Measurements from ENCODE around the gene OR7G1. TPM values are rescaled to one million over a fixed set of nuclear protein-coding genes. Genes with fewer than 3 reads are reported as not detected.

Gene OR7G1
- total RNA-seq, 1 experiment from 2014 or later = not detected

DNA sequence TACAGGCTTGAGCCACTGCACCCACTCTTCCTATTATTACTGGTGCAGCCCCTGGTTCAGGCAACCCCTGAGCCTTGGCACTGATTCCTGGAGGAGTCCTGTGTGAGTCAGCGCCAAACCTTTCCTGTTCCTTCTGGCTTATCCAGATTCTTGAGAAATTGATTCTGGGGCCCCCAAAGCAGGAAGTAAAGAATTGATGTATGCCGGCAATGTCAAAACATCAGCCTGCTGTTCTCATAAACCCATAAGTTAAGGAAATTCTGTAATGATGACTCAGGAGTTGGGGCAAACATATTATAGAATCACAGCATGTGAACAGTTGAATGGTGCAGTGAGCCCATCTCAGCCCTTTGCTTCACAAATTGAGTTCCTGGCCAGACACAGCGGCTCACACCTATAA lies 12.6 kb upstream of the OR7G1 start:
- intact Hi-C loops (cut with micrococcal nuclease) = no loop called here
- Mint-ChIP-seq H3K9me3 (ENCODE audit: unreplicated experiment) (peaks cover 24% of the 10 kb centered on the region), H3K36me3 (ENCODE audit: insufficient read depth, unreplicated experiment) (no peaks in the 10 kb centered on the region), H3K4me3 (ENCODE audit: unreplicated experiment) (no peak overlapping the region), H3K27me3 (ENCODE audit: insufficient read depth, unreplicated experiment) (no peaks in the 10 kb centered on the region), H3K27ac (ENCODE audit: low read depth, unreplicated experiment) (no peak overlapping the region), H3K4me1 (ENCODE audit: insufficient read depth, unreplicated experiment) (no peaks in the 10 kb centered on the region)
- BruUV-seq (replicated peaks) = no TSS peak
- POLR2A ChIA-PET = no interaction called here
- CTCF ChIA-PET = no interaction called here
- TF ChIP-seq, protein P1, sequence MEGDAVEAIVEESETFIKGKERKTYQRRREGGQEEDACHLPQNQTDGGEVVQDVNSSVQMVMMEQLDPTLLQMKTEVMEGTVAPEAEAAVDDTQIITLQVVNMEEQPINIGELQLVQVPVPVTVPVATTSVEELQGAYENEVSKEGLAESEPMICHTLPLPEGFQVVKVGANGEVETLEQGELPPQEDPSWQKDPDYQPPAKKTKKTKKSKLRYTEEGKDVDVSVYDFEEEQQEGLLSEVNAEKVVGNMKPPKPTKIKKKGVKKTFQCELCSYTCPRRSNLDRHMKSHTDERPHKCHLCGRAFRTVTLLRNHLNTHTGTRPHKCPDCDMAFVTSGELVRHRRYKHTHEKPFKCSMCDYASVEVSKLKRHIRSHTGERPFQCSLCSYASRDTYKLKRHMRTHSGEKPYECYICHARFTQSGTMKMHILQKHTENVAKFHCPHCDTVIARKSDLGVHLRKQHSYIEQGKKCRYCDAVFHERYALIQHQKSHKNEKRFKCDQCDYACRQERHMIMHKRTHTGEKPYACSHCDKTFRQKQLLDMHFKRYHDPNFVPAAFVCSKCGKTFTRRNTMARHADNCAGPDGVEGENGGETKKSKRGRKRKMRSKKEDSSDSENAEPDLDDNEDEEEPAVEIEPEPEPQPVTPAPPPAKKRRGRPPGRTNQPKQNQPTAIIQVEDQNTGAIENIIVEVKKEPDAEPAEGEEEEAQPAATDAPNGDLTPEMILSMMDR (IDR thresholded peaks at IDR 0.05; ENCODE audit: unreplicated experiment) = no peak
- DNase-seq (ENCODE audit: unreplicated experiment) = peak; percentile 52

DNA sequence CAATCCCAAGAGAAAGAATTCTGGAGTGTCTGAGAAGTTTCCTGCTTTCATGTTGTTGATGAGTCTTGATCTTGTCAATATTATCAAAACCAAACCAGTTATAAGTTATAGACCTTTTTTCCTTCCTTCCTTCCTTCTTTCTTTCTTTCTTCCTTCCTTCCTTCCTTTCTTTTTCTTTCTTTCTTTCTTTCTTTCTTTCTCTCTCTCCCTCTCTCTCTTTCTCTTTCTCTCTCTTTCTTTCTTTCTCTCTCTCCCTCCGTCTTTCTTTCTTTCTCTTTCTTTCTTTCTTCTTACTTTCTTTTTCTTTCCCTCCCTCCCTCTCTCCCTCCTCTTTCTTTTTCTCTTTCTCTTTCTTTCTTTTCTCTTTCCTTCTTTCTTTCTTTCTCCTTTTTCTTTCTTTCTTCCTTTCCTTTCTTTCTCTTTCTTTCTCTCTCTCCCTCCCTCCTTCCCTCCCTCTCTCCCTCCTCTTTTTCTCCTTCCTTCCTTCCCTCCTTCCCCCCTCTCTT lies 11.4 kb upstream of the OR7G1 start, which contains the start of gene OR7G3:
Gene OR7G3, minus strand, starts transcription at position 51 of the 506 bp plus-strand sequence. Its CDS starts 0 bp downstream, at position 51.
- Mint-ChIP-seq H3K4me1 (ENCODE audit: insufficient read depth, unreplicated experiment) (no peaks in the 10 kb centered on the region), H3K4me3 (ENCODE audit: unreplicated experiment) (no peak within 1 kb of the TSS), H3K36me3 (ENCODE audit: insufficient read depth, unreplicated experiment) (no peaks in the 10 kb centered on the region), H3K27me3 (ENCODE audit: insufficient read depth, unreplicated experiment) (no peaks in the 10 kb centered on the region), H3K27ac (ENCODE audit: low read depth, unreplicated experiment) (no peak within 1 kb of the TSS), H3K9me3 (ENCODE audit: unreplicated experiment) (peaks cover 30% of the 10 kb centered on the region)
- no peak for DNase-seq (ENCODE audit: unreplicated experiment)
- intact Hi-C loops (cut with micrococcal nuclease) = no loop called here
- POLR2A ChIA-PET = interaction anchor here (0.7 kb wide), 1 partner anchor 905 kb away, joined by 5 read pairs; no protein-coding TSS in a partner anchor
- TF ChIP-seq, protein P1 (IDR thresholded peaks at IDR 0.05; ENCODE audit: unreplicated experiment) = no peak
- BruUV-seq (replicated peaks) = no TSS peak
- CTCF ChIA-PET = no interaction called here

DNA sequence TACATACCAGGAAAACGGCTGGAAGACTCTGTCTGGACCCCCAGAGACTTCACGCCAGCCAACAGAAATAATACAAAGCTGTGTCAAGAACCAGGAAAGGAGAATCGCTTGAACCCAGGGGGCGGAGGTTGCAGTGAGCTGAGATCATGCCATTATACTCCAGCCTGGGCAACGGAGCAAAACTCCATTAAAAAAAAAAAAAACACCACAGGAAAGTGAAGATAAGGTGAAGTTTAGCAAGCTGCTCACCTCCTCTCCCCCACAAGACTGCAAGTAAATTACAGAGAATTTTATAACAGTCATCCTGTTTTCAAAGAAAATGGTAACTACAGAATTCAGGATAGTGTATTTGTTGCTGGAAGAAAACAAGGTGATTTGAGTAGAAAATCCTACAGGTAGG lies 984 bp upstream of the OR7G1 start:
- no peak for DNase-seq (ENCODE audit: unreplicated experiment)
- H3K27ac Mint-ChIP-seq (ENCODE audit: low read depth, unreplicated experiment) = no peak overlapping the region
- no peaks in the 10 kb centered on the region for H3K27me3 Mint-ChIP-seq (ENCODE audit: insufficient read depth, unreplicated experiment)
- TF ChIP-seq, protein P1 (IDR thresholded peaks at IDR 0.05; ENCODE audit: unreplicated experiment) = no peak
- intact Hi-C loops (cut with micrococcal nuclease) = no loop called here
- peaks cover 8% of the 10 kb centered on the region for H3K9me3 Mint-ChIP-seq (ENCODE audit: unreplicated experiment)
- CTCF ChIA-PET = interaction anchor here (0.6 kb wide), 2 partner anchors 209 to 530 kb away, joined by 3 to 8 read pairs; no protein-coding TSS in a partner anchor
- POLR2A ChIA-PET = no interaction called here
- no peak overlapping the region for H3K4me3 Mint-ChIP-seq (ENCODE audit: unreplicated experiment)
- no peaks in the 10 kb centered on the region for H3K4me1 Mint-ChIP-seq (ENCODE audit: insufficient read depth, unreplicated experiment)
- H3K36me3 Mint-ChIP-seq (ENCODE audit: insufficient read depth, unreplicated experiment) = no peaks in the 10 kb centered on the region
- no TSS peak for BruUV-seq (replicated peaks)

DNA sequence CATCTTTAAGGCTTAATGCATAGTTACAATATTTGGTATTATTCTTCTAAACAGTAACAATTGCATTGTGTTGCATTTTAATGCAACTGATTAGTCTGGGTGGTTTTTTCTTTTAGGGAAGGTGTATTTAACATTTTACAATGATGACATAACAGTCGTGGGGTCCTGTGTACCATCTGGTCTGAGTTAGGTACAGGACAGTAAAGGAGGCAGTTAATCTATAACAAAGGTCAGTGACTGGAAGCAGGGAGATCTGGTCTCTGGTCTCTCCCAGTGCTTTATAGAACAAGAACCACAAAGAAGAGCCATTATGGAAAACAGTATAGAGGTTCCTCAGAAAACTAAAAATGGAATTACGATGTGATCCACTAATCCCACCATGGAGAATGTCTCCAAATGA lies 5.6 kb downstream of the OR7G1 start:
- CTCF ChIA-PET = no interaction called here
- TF ChIP-seq, protein P1 (IDR thresholded peaks at IDR 0.05; ENCODE audit: unreplicated experiment) = no peak
- Mint-ChIP-seq H3K4me3 (ENCODE audit: unreplicated experiment) (no peak overlapping the region), H3K9me3 (ENCODE audit: unreplicated experiment) (peaks cover 16% of the 10 kb centered on the region), H3K27me3 (ENCODE audit: insufficient read depth, unreplicated experiment) (no peaks in the 10 kb centered on the region), H3K36me3 (ENCODE audit: insufficient read depth, unreplicated experiment) (no peaks in the 10 kb centered on the region), H3K4me1 (ENCODE audit: insufficient read depth, unreplicated experiment) (no peaks in the 10 kb centered on the region), H3K27ac (ENCODE audit: low read depth, unreplicated experiment) (no peak overlapping the region)
- BruUV-seq (replicated peaks) = no TSS peak
- POLR2A ChIA-PET = no interaction called here
- intact Hi-C loops (cut with micrococcal nuclease) = no loop called here
- no peak for DNase-seq (ENCODE audit: unreplicated experiment)
